GM21529 (cell line): Measurements from ENCODE around the gene COMMD9.

Source experiments
- ATAC-seq: cut with Tn5 transposase; IDR thresholded peaks from one replicate; pipeline ENCODE4 v1.9.1; 2021; ENCODE audit not compliant: unreplicated experiment

The COMMD9 gene

GRCh38 chr11:36258730-36259360, 30.4 kb downstream of the COMMD9 start:
- ATAC-seq, result no peak

- no peak for ATAC-seq
Observed at GRCh38 chr11:36257351-36257750, 31.9 kb downstream of the COMMD9 start.

GRCh38 chr11:36254713-36255112, 34.5 kb downstream of the COMMD9 start:
- no peak for ATAC-seq

GRCh38 chr11:36253238-36253637, 36.0 kb downstream of the COMMD9 start:
- no peak for ATAC-seq

- ATAC-seq, result no peak
Observed at GRCh38 chr11:36251823-36252222, 37.4 kb downstream of the COMMD9 start.

GRCh38 chr11:36249246-36249645, 40.0 kb downstream of the COMMD9 start:
- no peak for ATAC-seq

- ATAC-seq, result no peak
Observed at GRCh38 chr11:36248436-36248835, 40.8 kb downstream of the COMMD9 start.

- ATAC-seq, result no peak
Observed at GRCh38 chr11:36247493-36247892, 41.7 kb downstream of the COMMD9 start.

- no peak for ATAC-seq
Observed at GRCh38 chr11:36243641-36244040, 45.6 kb downstream of the COMMD9 start.

GRCh38 chr11:36241497-36241896, 47.7 kb downstream of the COMMD9 start:
- no peak for ATAC-seq

GRCh38 chr11:36240801-36241200, 48.4 kb downstream of the COMMD9 start:
- no peak for ATAC-seq

GRCh38 chr11:36240173-36240572, 49.1 kb downstream of the COMMD9 start:
- no peak for ATAC-seq

- no peak for ATAC-seq
Observed at GRCh38 chr11:36239636-36240035, 49.6 kb downstream of the COMMD9 start.

GRCh38 chr11:36238881-36239280, 50.3 kb downstream of the COMMD9 start:
- no peak for ATAC-seq

- no peak for ATAC-seq
Observed at GRCh38 chr11:36238036-36238631, 51.1 kb downstream of the COMMD9 start.

GRCh38 chr11:36237391-36237790, 51.8 kb downstream of the COMMD9 start:
- no peak for ATAC-seq

GRCh38 chr11:36235750-36236149, 53.5 kb downstream of the COMMD9 start:
- no peak for ATAC-seq

GRCh38 chr11:36234825-36235224, 54.4 kb downstream of the COMMD9 start:
- ATAC-seq, result no peak

- ATAC-seq, result no peak
Observed at GRCh38 chr11:36233204-36233603, 56.0 kb downstream of the COMMD9 start.

- no peak for ATAC-seq
Observed at GRCh38 chr11:36230779-36231699, 58.2 kb downstream of the COMMD9 start.

GRCh38 chr11:36229091-36229705, 60.0 kb downstream of the COMMD9 start:
- ATAC-seq, result no peak
